ENCODE measurements around the gene KIAA0408.

- TF ChIP-seq CTCF (IDR thresholded peaks at IDR 0.05) (no peak), POLR2A (IDR thresholded peaks at IDR 0.05) (no peak)
These were observed 24.3 kb upstream of the KIAA0408 start for GRCh38 chr6:127483399-127484055.
